SU-DHL-6 (cell line): Measurements from ENCODE around the gene FBXW11.

ENCODE experiments used
- EZH2phosphoT487 ChIP-seq: fragments of 200-600 bp; sonication (generic), shearing (Covaris generic); conservative IDR thresholded peaks from 2 replicates; pipeline ENCODE4 v1.6.1; 2018; ENCODE audit warnings: mild to moderate bottlenecking, antibody characterized with exemption, low read length, moderate library complexity, mixed read lengths
- TF ChIP-seq, protein P1 (sequence below): fragments of 200-600 bp; sonication (generic); IDR thresholded peaks from one replicate; pipeline ENCODE4 v1.5.1; 2017; ENCODE audit warnings: antibody characterized with exemption, mild to moderate bottlenecking, low read length, moderate library complexity; ENCODE audit not compliant: insufficient read depth, poor library complexity, severe bottlenecking

DNA sequence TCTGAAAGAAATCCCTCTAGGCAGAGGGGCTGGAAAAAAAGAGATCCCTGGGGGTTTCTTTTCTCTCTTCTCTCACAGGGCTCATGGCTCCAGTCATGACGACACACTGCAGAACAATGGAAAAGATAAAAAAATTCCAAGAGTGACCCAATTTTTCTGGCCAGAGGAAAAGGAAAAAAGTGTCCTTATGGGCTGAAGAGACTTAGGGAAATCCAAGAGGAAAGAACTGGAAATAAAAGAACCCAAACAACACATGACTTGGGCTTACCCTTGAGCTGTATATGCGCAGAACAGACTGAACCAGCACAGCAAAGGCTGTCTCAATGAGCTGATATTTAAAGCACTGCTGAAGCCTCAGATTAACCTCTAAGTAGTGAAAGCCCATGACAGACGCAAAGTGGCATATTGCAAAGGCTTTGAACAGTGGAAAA is 118.4 kb downstream of the FBXW11 start:
- TF ChIP-seq, protein P1, sequence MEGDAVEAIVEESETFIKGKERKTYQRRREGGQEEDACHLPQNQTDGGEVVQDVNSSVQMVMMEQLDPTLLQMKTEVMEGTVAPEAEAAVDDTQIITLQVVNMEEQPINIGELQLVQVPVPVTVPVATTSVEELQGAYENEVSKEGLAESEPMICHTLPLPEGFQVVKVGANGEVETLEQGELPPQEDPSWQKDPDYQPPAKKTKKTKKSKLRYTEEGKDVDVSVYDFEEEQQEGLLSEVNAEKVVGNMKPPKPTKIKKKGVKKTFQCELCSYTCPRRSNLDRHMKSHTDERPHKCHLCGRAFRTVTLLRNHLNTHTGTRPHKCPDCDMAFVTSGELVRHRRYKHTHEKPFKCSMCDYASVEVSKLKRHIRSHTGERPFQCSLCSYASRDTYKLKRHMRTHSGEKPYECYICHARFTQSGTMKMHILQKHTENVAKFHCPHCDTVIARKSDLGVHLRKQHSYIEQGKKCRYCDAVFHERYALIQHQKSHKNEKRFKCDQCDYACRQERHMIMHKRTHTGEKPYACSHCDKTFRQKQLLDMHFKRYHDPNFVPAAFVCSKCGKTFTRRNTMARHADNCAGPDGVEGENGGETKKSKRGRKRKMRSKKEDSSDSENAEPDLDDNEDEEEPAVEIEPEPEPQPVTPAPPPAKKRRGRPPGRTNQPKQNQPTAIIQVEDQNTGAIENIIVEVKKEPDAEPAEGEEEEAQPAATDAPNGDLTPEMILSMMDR, result no peak
- no peak for TF ChIP-seq EZH2phosphoT487
